GM06990 (cell line): ENCODE data around the gene ZBTB20.

Experiments used
- DNase-seq: peaks from one replicate; pipeline ENCODE4 v3.0.0-alpha.2; 2011; ENCODE audit not compliant: insufficient read length; ENCODE audit errors: extremely low read depth
- H3K27me3 ChIP-seq: replicated peaks from 2 replicates; pipeline ENCODE4 v1.6.0; 2011; ENCODE audit warnings: low read length; ENCODE audit not compliant: control insufficient read depth, insufficient read depth
- H3K36me3 ChIP-seq: 2 replicates; pipeline ENCODE4 v1.5.1; 2011; ENCODE audit warnings: low read length; ENCODE audit not compliant: control insufficient read depth, insufficient read depth
- H3K4me3 ChIP-seq: replicated peaks from 2 replicates; pipeline ENCODE4 v1.5.1; 2011; ENCODE audit warnings: low read depth, mild to moderate bottlenecking, control low read depth, low read length
- TF ChIP-seq, protein P1 (sequence below): IDR thresholded peaks from 2 replicates; pipeline ENCODE4 v1.5.1; 2011; ENCODE audit warnings: low read length, control low read depth, mild to moderate bottlenecking, inconsistent platforms; ENCODE audit not compliant: insufficient read depth, poor library complexity, severe bottlenecking

The ZBTB20 gene

GRCh38 chr3:114379266-114379665 lies 767.8 kb downstream of the ZBTB20 start:
- DNase-seq: no peak
- Histone ChIP-seq H3K27me3 (no peaks in the 10 kb centered on the region), H3K4me3 (no peak overlapping the region), H3K36me3 (no peaks in the 10 kb centered on the region; the same call in 1 of the 2 replicates)
- TF ChIP-seq, protein P1, sequence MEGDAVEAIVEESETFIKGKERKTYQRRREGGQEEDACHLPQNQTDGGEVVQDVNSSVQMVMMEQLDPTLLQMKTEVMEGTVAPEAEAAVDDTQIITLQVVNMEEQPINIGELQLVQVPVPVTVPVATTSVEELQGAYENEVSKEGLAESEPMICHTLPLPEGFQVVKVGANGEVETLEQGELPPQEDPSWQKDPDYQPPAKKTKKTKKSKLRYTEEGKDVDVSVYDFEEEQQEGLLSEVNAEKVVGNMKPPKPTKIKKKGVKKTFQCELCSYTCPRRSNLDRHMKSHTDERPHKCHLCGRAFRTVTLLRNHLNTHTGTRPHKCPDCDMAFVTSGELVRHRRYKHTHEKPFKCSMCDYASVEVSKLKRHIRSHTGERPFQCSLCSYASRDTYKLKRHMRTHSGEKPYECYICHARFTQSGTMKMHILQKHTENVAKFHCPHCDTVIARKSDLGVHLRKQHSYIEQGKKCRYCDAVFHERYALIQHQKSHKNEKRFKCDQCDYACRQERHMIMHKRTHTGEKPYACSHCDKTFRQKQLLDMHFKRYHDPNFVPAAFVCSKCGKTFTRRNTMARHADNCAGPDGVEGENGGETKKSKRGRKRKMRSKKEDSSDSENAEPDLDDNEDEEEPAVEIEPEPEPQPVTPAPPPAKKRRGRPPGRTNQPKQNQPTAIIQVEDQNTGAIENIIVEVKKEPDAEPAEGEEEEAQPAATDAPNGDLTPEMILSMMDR: no peak

DNA sequence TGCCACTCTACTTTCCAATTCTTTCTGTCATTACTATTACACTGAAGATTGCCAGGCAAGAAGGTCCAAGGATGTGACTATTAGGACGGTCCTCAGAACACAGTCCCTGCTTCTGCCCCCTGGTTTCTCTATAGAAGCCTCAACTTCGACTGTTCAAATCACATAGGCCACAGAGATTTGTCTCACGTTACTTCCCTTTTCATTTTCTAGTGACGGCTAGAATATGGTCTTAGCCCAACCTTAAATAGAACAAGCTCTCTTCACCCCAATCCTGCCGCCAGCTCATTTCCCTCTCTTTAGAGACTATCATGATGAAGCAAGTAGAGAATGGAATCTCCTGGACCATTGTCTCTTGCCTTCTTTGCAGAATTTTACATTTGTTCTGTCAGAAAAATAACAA lies 768.3 kb downstream of the ZBTB20 start:
- TF ChIP-seq, protein P1: no peak
- DNase-seq: no peak
- H3K27me3 ChIP-seq: no peaks in the 10 kb centered on the region
- no peaks in the 10 kb centered on the region; the same call in 1 of the 2 replicates for H3K36me3 ChIP-seq
- no peak overlapping the region for H3K4me3 ChIP-seq

- Histone ChIP-seq H3K36me3 (no peaks in the 10 kb centered on the region; the same call in 1 of the 2 replicates), H3K4me3 (no peak overlapping the region), H3K27me3 (no peaks in the 10 kb centered on the region)
- no peak for DNase-seq
- TF ChIP-seq, protein P1: no peak
Measured at GRCh38 chr3:114377426-114377825, 769.7 kb downstream of the ZBTB20 start.

DNA sequence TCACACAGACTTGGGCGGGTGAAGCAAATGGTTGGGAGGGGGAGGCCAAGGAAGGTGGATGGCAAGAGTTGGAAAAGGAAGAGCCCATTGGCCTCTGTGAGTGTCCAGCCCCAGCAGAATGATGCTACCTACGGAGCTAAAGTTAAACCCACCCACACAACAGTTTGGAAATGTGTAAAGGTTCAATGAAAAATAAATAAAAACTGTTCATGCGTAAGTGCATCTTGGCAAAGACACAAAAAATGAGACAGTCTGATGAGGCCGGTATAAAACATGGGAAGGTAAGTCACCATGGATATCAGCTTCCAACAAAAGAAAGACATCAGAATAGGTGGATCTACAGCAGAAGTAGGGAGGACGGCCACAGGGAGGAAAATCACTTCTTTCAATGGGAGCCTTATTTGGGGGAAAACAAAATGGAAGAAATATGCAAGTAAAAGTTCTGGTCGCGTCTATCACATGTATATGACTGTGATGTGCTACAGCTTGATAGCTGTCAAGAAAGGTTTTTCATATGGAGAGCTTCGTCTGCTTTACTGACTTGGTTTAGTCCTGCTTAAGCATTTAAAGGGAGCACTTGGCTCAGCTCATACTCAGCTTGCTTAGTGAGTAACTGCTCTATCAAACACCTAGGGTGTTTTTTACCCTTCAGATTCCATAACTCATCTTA lies 770.4 kb downstream of the ZBTB20 start:
- H3K36me3 ChIP-seq: no peaks in the 10 kb centered on the region; the same call in 1 of the 2 replicates
- no peaks in the 10 kb centered on the region for H3K27me3 ChIP-seq
- no peak overlapping the region for H3K4me3 ChIP-seq
- no peak for DNase-seq
- TF ChIP-seq, protein P1: no peak

DNA sequence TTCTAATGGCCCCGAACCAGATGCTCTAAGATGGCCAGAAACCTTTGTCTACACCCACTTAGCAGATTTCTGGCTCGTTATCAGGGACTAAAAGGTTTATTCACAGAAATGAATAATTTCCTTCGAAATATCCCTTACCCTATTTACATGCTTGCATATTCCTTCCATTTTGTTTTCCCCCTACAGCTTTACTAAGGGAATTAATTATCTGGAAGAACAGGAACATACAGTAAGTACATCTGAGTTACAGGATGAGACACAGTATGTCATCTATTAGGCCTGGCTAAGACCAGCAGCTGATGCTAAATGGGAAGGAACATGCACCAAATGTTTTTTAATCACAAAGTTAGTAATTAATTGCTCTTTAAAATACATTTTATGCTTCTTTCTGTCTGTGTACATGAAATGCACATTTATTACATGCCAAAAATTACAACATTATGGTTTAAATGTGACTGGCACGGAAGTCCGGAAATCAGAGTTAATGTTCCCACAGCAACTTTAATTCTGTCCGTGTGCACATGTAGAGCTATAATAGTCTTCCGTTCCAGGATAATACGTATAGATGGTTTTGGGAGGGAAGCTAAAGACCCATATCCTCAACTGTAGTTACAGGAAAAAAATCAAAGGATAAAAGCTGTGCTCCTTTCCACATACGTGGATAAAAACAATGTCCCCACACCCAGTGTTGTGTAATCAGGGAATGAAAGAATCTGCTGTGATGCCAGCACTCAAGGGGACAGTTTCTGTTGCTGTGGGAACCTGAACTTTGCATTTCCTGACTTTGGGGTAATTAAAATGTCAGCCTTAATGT lies 771.3 kb downstream of the ZBTB20 start:
- TF ChIP-seq, protein P1: no peak

More for the DNA sequence above, 771.3 kb downstream of the ZBTB20 start:
- Histone ChIP-seq H3K4me3 (no peak overlapping the region), H3K27me3 (no peaks in the 10 kb centered on the region), H3K36me3 (no peaks in the 10 kb centered on the region; the same call in 1 of the 2 replicates)
- no peak for DNase-seq
